H1 (cell line): ENCODE measurements around the gene STX4. TPM values are rescaled to one million over a fixed set of nuclear protein-coding genes. Genes with fewer than 3 reads are reported as not detected.
A peak's percentile ranks its signal among the peaks of the same experiment; 100 is the strongest.

Source experiments
- CHD2 ChIP-seq: IDR thresholded peaks from 2 replicates; pipeline ENCODE4 v1.6.1; 2012; ENCODE audit warnings: low read length, improper control_type of control experiment
- FOSL1 ChIP-seq: IDR thresholded peaks from 2 replicates; pipeline ENCODE4 v1.6.1; 2011; ENCODE audit warnings: mild to moderate bottlenecking, low read depth, low read length, moderate library complexity; ENCODE audit not compliant: insufficient read depth
- KDM1A ChIP-seq: fragments of 200-600, 300-600 bp; sonication (generic); IDR thresholded peaks from 2 replicates; pipeline ENCODE4 v1.7.1; 2016; ENCODE audit warnings: mild to moderate bottlenecking, low read length, borderline replicate concordance
- KDM4A ChIP-seq: IDR thresholded peaks from one replicate; pipeline ENCODE4 v1.7.1; 2012; ENCODE audit warnings: low read depth, mild to moderate bottlenecking, moderate library complexity, low read length, inconsistent platforms; ENCODE audit not compliant: severe bottlenecking
- RBBP5 ChIP-seq: IDR thresholded peaks from 2 replicates; pipeline ENCODE4 v1.7.1; 2012; ENCODE audit warnings: low read depth, mild to moderate bottlenecking, inconsistent platforms, low read length, moderate library complexity, borderline replicate concordance
- ZNF274 ChIP-seq: IDR thresholded peaks from 2 replicates; pipeline ENCODE4 v1.7.0; 2012; ENCODE audit warnings: low read length, borderline replicate concordance; ENCODE audit errors: extremely low read depth
- polyA plus RNA-seq, 7 experiments: library from polyadenylated mRNA; depleted of rRNA in 3 of 7; stranded (reverse) in 5 of 7; unstranded in 2 of 7; fragments of >200 nt in 5 of 7; fragments of 200-250 nt in 2 of 7; gene quantifications; 1 replicate in 5 of 7; 2 replicates in 1 of 7; 4 replicates in 1 of 7; pipeline versions ENCODE4 v1.2.1 to v1.2.3, GENCODE V29; 2011 to 2013; ENCODE audit warnings: missing spikeins in 2 of 7, mixed read lengths in 2 of 7
- total RNA-seq: library from RNA; stranded (reverse); fragmentation: NEBNext Ultra II Directional; extraction: Animal tissue kit (Norgen Biotek cat#: 25700); gene quantifications from 2 replicates; pipeline ENCODE4 v1.2.1, GENCODE V29; 2021

Gene STX4
- total and polyA plus RNA-seq, 2 of the 8 experiments (the other 6 are each of a cell fraction or from before 2014, with no cell fraction given) = 25.8 to 32.3 TPM

- TF ChIP-seq KDM4A (peak; percentile 84), CHD2 (no peak), FOSL1 (no peak), KDM1A (peak; percentile 28; the same call in 1 of the 2 replicates), ZNF274 (no peak), RBBP5 (no peak)
Observed at GRCh38 chr16:31032736-31033708, at the start of gene STX4 (continued).
